PC-9 (cell line): ENCODE measurements around the gene PYY. TPM values are rescaled to one million over a fixed set of nuclear protein-coding genes. Genes with fewer than 3 reads are reported as not detected.

ENCODE experiments used
- BruUV-seq: library from RNA; stranded (reverse); fragments of 400-500 nt; replicated peaks from 2 replicates; lab custom pipeline; 2021; lab: Mats Ljungman, UMichigan
- CTCF ChIA-PET: fragments of 300-600 bp; sonication (Branson Sonifier 250); formaldehyde crosslinking; loops from one replicate; lab custom pipeline; 2022; ENCODE audit warnings: antibody characterized with exemption; lab: Charles Lee
- POLR2A ChIA-PET: fragments of 300-600 bp; sonication (Branson Sonifier 250); formaldehyde crosslinking; loops from one replicate; lab custom pipeline; 2022; ENCODE audit warnings: antibody characterized with exemption; ENCODE audit not compliant: unreplicated experiment; lab: Charles Lee
- DNase-seq, 2 experiments: peaks; one replicate each; pipeline versions ENCODE4 v3.0.0 to v3.0.0-alpha.2; 2015 to 2022; ENCODE audit warnings: mixed read lengths in 1 of 2
- H2AFZ ChIP-seq: fragments of 200-600 bp; sonication (generic); 2 replicates; pipeline ENCODE4 v1.8.1; 2017; ENCODE audit warnings: antibody characterized with exemption
- H3F3A ChIP-seq: fragments of 200-600 bp; sonication (generic); 2 replicates; pipeline ENCODE4 v1.8.1; 2017; ENCODE audit warnings: antibody characterized with exemption, mild to moderate bottlenecking, low read depth; ENCODE audit not compliant: insufficient read depth
- H3K27ac ChIP-seq: fragments of 200-600 bp; sonication (generic); 2 replicates; pipeline ENCODE4 v1.6.1; 2016; ENCODE audit warnings: mixed run types
- H3K27me3 ChIP-seq: fragments of 200-600 bp; sonication (generic); 2 replicates; pipeline ENCODE4 v1.6.1; 2016; ENCODE audit warnings: low read depth, mixed run types; ENCODE audit not compliant: insufficient read depth
- H3K36me3 ChIP-seq: fragments of 200-600 bp; sonication (generic); 2 replicates; pipeline ENCODE4 v1.6.1; 2016; ENCODE audit warnings: low read depth, mixed run types
- H3K4me1 ChIP-seq: fragments of 200-600 bp; sonication (generic); replicated peaks from 2 replicates; pipeline ENCODE4 v1.6.1; 2016; ENCODE audit warnings: mixed run types; ENCODE audit not compliant: insufficient read depth
- H3K4me2 ChIP-seq: fragments of 200-600 bp; sonication (generic); 2 replicates; pipeline ENCODE4 v1.6.1; 2017; ENCODE audit warnings: mixed run types
- H3K4me3 ChIP-seq: fragments of 200-600 bp; sonication (generic); 2 replicates; pipeline ENCODE4 v1.6.1; 2016; ENCODE audit warnings: mixed run types
- H3K79me2 ChIP-seq: fragments of 200-600 bp; sonication (generic); 2 replicates; pipeline ENCODE4 v1.6.1; 2017; ENCODE audit warnings: low read depth, mixed run types
- H3K9me2 ChIP-seq: fragments of 200-600 bp; sonication (generic); 2 replicates; pipeline ENCODE4 v1.8.1; 2017; ENCODE audit warnings: mild to moderate bottlenecking; ENCODE audit not compliant: insufficient read depth
- H3K9me3 ChIP-seq: fragments of 200-600 bp; sonication (generic); 2 replicates; pipeline ENCODE4 v1.8.1; 2016; ENCODE audit warnings: low read depth; ENCODE audit not compliant: insufficient read depth
- H4K20me1 ChIP-seq: fragments of 200-600 bp; sonication (generic); 2 replicates; pipeline ENCODE4 v1.8.1; 2017; ENCODE audit not compliant: insufficient read depth
- CTCF ChIP-seq: fragments of 200-600 bp; sonication (generic); conservative IDR thresholded peaks from 2 replicates; pipeline ENCODE4 v1.6.1; 2017; ENCODE audit warnings: mixed run types, antibody characterized with exemption, mild to moderate bottlenecking, moderate library complexity
- EZH2 ChIP-seq: fragments of 200-600 bp; sonication (generic); IDR thresholded peaks from 2 replicates; pipeline ENCODE4 v1.8.0; 2017; ENCODE audit warnings: antibody characterized with exemption, low read depth
- intact Hi-C: fragments of 100-400 bp; cut with micrococcal nuclease; formaldehyde crosslinking; loops from one replicate; pipeline ENCODE4 v1.10.0; 2022; ENCODE audit not compliant: unreplicated experiment
- total RNA-seq: library from RNA; stranded (reverse); gene quantifications from 2 replicates; pipeline ENCODE4 v1.2.3, GENCODE V29; 2021

PYY gene
- total RNA-seq, 1 experiment from 2014 or later: not detected

- CTCF ChIA-PET: interaction anchor here (0.6 to 0.7 kb wide), 2 partner anchors 96 to 669 kb away, joined by 4 to 6 read pairs; no protein-coding TSS in a partner anchor
- intact Hi-C loops: no loop called here
- no peaks in the 10 kb centered on the region for H3K79me2 ChIP-seq
- peaks cover 8% of the 10 kb centered on the region for H3K27me3 ChIP-seq
- no peak overlapping the region for H3K4me3 ChIP-seq
- no peaks in the 10 kb centered on the region for H4K20me1 ChIP-seq
- H3K4me2 ChIP-seq: no peak overlapping the region
- no peaks in the 10 kb centered on the region for H3K9me2 ChIP-seq
- no peak for TF ChIP-seq CTCF
- no peak for TF ChIP-seq EZH2
- no peaks in the 10 kb centered on the region for H3F3A ChIP-seq
- no peak overlapping the region for H3K27ac ChIP-seq
- no peaks in the 10 kb centered on the region for H3K36me3 ChIP-seq
- BruUV-seq: no TSS peak
- DNase-seq: no peak
- H2AFZ ChIP-seq: no peak overlapping the region
- no peaks in the 10 kb centered on the region for H3K4me1 ChIP-seq
- POLR2A ChIA-PET: no interaction called here
- no peaks in the 10 kb centered on the region for H3K9me3 ChIP-seq
These were observed 17.3 kb downstream of the PYY start for GRCh38 chr17:43936434-43936833.

- Histone ChIP-seq H3K79me2 (no peaks in the 10 kb centered on the region), H3K4me1 (no peaks in the 10 kb centered on the region), H2AFZ (no peak overlapping the region), H4K20me1 (no peaks in the 10 kb centered on the region), H3K27me3 (peaks cover 8% of the 10 kb centered on the region), H3K36me3 (no peaks in the 10 kb centered on the region), H3K9me3 (no peaks in the 10 kb centered on the region), H3F3A (no peaks in the 10 kb centered on the region), H3K9me2 (no peaks in the 10 kb centered on the region), H3K27ac (no peak overlapping the region), H3K4me3 (no peak overlapping the region), H3K4me2 (no peak overlapping the region)
- ChIA-PET POLR2A (no interaction called here), CTCF (no interaction called here)
- TF ChIP-seq CTCF: no peak
- no peak for TF ChIP-seq EZH2
- intact Hi-C loops: no loop called here
- BruUV-seq: no TSS peak
- DNase-seq: no peak
These were observed 17.8 kb downstream of the PYY start for GRCh38 chr17:43935926-43936261.

GRCh38 chr17:43935204-43935925 is 18.4 kb downstream of the PYY start:
- no peak overlapping the region for H2AFZ ChIP-seq
- no peaks in the 10 kb centered on the region for H3K79me2 ChIP-seq
- H3K9me3 ChIP-seq: no peaks in the 10 kb centered on the region
- no TSS peak for BruUV-seq
- no peak overlapping the region for H3K4me3 ChIP-seq
- peaks cover 8% of the 10 kb centered on the region for H3K27me3 ChIP-seq
- no peaks in the 10 kb centered on the region for H4K20me1 ChIP-seq
- POLR2A ChIA-PET: no interaction called here
- TF ChIP-seq EZH2 (no peak), CTCF (no peak)
- no peak overlapping the region for H3K27ac ChIP-seq
- CTCF ChIA-PET: no interaction called here
- no peaks in the 10 kb centered on the region for H3F3A ChIP-seq
- H3K36me3 ChIP-seq: no peaks in the 10 kb centered on the region
- no peak overlapping the region for H3K4me2 ChIP-seq
- no peaks in the 10 kb centered on the region for H3K4me1 ChIP-seq
- intact Hi-C loops: no loop called here
- DNase-seq: no peak
- no peaks in the 10 kb centered on the region for H3K9me2 ChIP-seq
